ENCODE results near the gene MTIF3.

GRCh38 chr13:27465611-27466010 lies 15.2 kb upstream of the MTIF3 start:
- TF ChIP-seq CTCF (IDR thresholded peaks at IDR 0.05) (no peak), POLR2A (IDR thresholded peaks at IDR 0.05) (no peak)

Measured in adrenal gland (tissue), 5 donors.